Psoas muscle (tissue), 8 donors: Measurements from ENCODE around the gene TAF13. TPM values are rescaled to one million over a fixed set of nuclear protein-coding genes. Genes with fewer than 3 reads are reported as not detected.
A peak's percentile ranks its signal among the peaks of the same experiment; 100 is the strongest.
"Not testable (repeated sequence)": the region's sequence is repeated elsewhere in the genome, so short reads cannot be mapped to it uniquely, and the experiment has no call there.

Experiments used
- ATAC-seq, 4 donors: fragments of 200-7000 bp; cut with Tn5 transposase; one replicate each; pipeline ENCODE4 v1.9.1; 2020; ENCODE audit warnings: moderate library complexity in 3 of 4, mild to moderate bottlenecking in 2 of 4
- DNase-seq, 2 donors: peaks; one replicate each; pipeline ENCODE4 v3.0.0-alpha.2; 2020
- H3K27ac ChIP-seq: fragments of 200-600 bp; one replicate; pipeline ENCODE4 v1.8.0; 2022
- H3K27me3 ChIP-seq, 3 donors: fragments of 200-600 bp in 1 of 3; one replicate each; pipeline versions ENCODE4 v1.6.1 to v1.8.0; 2013 to 2022; ENCODE audit warnings: low read length in 2 of 3, mild to moderate bottlenecking in 2 of 3, moderate library complexity in 1 of 3; ENCODE audit not compliant: insufficient read depth in 3 of 3
- H3K36me3 ChIP-seq, 2 donors: fragments of 200-600 bp in 1 of 2; one replicate each; pipeline versions ENCODE4 v1.6.1 to v1.8.0; 2013 to 2022; ENCODE audit warnings: low read depth in 1 of 2, mild to moderate bottlenecking in 1 of 2, moderate library complexity in 1 of 2; ENCODE audit not compliant: insufficient read depth in 1 of 2
- H3K4me1 ChIP-seq: fragments of 200-600 bp; one replicate; pipeline ENCODE4 v1.8.0; 2022
- H3K4me3 ChIP-seq: fragments of 200-600 bp; one replicate; pipeline ENCODE4 v1.8.0; 2022; ENCODE audit warnings: mild to moderate bottlenecking
- H3K9me3 ChIP-seq: fragments of 200-600 bp; one replicate; pipeline ENCODE4 v1.8.0; 2022
- WGBS, 3 donors: extraction: QIAGEN DNeasy Blood & Tissue Kit; methylation state at CpG; one replicate each; pipeline versions ENCODE4 v1.1.6 to v1.1.7; 2013; 5-methylcytosine and 5-hydroxymethylcytosine counted together
- intact Hi-C, 2 donors: fragments of 100-400 bp; cut with DNase I; formaldehyde crosslinking; loops; one replicate each; pipeline versions ENCODE4 v1.11.0 to v1.14.2; 2022
- polyA plus RNA-seq, 3 donors: library from polyadenylated mRNA; stranded (reverse); fragments of 200-250 nt; gene quantifications; one replicate each; pipeline ENCODE4 v1.2.3, GENCODE V29; 2013
- total RNA-seq, 4 donors: library from RNA; stranded (reverse); fragmentation: NEBNext Ultra II Directional in 2 of 4; extraction: Animal tissue kit (Norgen Biotek cat#: 25700) in 2 of 4; gene quantifications; one replicate each; pipeline versions ENCODE4 v1.2.1 to v1.2.4, GENCODE V29; 2021 to 2023
- TF ChIP-seq, protein P1 (sequence below): fragments of 200-600 bp; IDR thresholded peaks from one replicate; pipeline ENCODE4 v1.8.0; 2022; ENCODE audit warnings: antibody characterized with exemption
- donor health status: healthy with polysubstance abuse.
- donor health status: DM: no; HTN: no; CAD: no; lungs with moderate emphysema.
- donor health status: Bipolar disorder and iron deficiency.
- donor health status: healthy.
- donor health status: DM: yes; HTN: yes; CAD: no.
- donor health status: DM: no; HTN: no; CAD: no.
- donor health status: DM: no; HTN: no; CAD: no.
- donor health status: DM: yes; HTN: yes; CAD: no.

The TAF13 gene
- total and polyA plus RNA-seq, 7 donors: 61.5 to 228 (median 77.0) TPM

DNA sequence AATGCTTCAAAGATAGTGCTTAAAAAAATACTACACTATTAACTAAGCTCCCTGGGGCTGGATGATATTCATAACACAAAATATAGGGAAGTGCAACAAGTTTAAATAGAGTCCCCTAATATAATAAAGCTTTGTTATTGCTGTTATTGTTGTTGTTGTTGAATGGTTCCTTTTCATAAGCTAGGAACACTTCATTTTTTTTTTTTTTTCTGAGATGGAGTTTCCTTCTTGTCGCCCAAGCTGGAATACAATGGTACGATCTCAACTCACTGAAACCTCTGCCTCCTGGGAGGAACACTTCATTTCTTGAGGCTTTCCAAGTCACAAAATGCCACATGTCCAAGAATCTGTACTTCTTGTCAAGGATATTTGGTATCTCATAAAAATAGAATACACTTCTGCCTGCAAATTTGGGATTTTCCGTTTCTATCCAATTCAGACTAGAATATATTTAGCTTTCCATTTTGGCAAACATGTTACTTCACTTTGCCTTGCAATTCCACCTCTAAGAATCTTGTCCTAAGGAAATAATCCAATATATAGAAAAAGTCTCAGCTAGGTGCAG lies 55.0 kb downstream of the TAF13 start:
- Histone ChIP-seq H3K27me3 (no peaks in the 10 kb centered on the region), H3K9me3 (peaks cover 5% of the 10 kb centered on the region), H3K27ac (no peak overlapping the region), H3K36me3 (peaks cover 0 to 16% of the 10 kb centered on the region in 2 donors), H3K4me1 (no peaks in the 10 kb centered on the region), H3K4me3 (no peak overlapping the region)
- ATAC-seq (no peak), DNase-seq (no peak)
- intact Hi-C loops: no loop called here
- TF ChIP-seq, protein P1, sequence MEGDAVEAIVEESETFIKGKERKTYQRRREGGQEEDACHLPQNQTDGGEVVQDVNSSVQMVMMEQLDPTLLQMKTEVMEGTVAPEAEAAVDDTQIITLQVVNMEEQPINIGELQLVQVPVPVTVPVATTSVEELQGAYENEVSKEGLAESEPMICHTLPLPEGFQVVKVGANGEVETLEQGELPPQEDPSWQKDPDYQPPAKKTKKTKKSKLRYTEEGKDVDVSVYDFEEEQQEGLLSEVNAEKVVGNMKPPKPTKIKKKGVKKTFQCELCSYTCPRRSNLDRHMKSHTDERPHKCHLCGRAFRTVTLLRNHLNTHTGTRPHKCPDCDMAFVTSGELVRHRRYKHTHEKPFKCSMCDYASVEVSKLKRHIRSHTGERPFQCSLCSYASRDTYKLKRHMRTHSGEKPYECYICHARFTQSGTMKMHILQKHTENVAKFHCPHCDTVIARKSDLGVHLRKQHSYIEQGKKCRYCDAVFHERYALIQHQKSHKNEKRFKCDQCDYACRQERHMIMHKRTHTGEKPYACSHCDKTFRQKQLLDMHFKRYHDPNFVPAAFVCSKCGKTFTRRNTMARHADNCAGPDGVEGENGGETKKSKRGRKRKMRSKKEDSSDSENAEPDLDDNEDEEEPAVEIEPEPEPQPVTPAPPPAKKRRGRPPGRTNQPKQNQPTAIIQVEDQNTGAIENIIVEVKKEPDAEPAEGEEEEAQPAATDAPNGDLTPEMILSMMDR: no peak
- 64 to 75% (median 72%) methylated on average over 3 of the region's 3 CpGs for WGBS, 3 donors

DNA sequence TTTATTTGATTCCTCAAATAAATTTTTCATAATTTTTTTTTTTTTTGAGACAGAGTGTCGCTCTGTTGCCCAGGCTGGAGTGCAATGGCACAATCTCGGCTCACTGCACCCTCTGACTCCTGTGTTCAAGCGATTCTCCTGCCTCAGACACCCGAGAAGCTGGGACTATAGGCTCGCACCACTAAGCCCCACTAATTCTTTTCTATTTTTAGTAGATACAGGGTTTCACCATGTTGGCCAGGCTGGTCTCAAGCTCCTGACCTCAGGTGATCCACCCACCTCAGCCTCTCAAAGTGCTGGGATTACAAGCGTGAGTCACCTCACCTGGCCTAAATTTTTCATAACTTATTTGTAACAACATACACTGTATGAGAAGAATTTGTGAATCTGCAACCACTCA lies 58.1 kb downstream of the TAF13 start:
- intact Hi-C loops, DNase-seq, H3K4me3 ChIP-seq, H3K27me3 ChIP-seq, H3K9me3 ChIP-seq, H3K27ac ChIP-seq, H3K4me1 ChIP-seq: not testable (repeated sequence)
- peaks cover 0 to 34% of the 10 kb centered on the region in 2 donors for H3K36me3 ChIP-seq
- WGBS, 3 donors: 37 to 63% (median 43%) methylated on average over 6 of the region's 6 CpGs
- ATAC-seq: peak; percentile 60 to 75 (median 67)

DNA sequence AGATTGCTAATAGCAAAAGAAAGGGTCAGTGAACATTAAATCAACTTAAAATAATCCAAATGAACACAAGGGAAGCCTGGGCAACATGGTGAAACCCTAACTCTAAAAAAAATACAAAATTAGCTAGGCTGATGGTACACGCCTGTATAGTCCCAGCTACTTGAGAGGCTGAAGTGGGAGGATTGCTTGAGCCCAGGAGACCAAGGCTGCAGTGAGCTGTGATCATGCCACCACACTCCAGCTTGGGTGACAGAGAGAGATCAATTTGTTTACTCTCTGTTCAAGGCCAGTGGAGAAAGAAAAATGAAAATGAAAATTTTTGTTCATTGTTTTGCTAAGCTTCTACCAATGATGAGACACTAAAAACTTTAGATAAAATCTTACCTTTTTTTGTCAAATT lies 58.7 kb downstream of the TAF13 start:
- intact Hi-C loops: no loop called here
- Histone ChIP-seq H3K27me3 (no peaks in the 10 kb centered on the region), H3K27ac (no peak overlapping the region), H3K4me3 (no peak overlapping the region), H3K4me1 (no peaks in the 10 kb centered on the region), H3K36me3 (peaks cover 0 to 38% of the 10 kb centered on the region in 2 donors), H3K9me3 (peaks cover 5% of the 10 kb centered on the region)
- ATAC-seq: no peak
- no peak for DNase-seq
- TF ChIP-seq, protein P1: no peak
- WGBS, 3 donors: 96 to 100% (median 98%) methylated on average over 1 of the region's 1 CpG

Other genes with a start within 250 kb of the TAF13 start
- 1 to 10 TPM in 2 of 4 donors, under 1 TPM in 2; 0.47 to 2.1 (median 0.91) TPM for gene AKNAD1, start 218.9 kb downstream of the TAF13 start, total RNA-seq
- 1 to 10 TPM in 1 of 3 donors, under 1 TPM in 2; 0.14 to 1.1 (median 0.51) TPM for gene AKNAD1, start 218.9 kb downstream of the TAF13 start, polyA plus RNA-seq
- 10 to 100 TPM; 26.4 to 84.0 (median 55.9) TPM for gene GPSM2, start 199.0 kb downstream of the TAF13 start, total RNA-seq
- 10 to 100 TPM in 2 of 3 donors, 1 to 10 TPM in 1; 3.5 to 36.0 (median 17.5) TPM for gene GPSM2, start 199.0 kb downstream of the TAF13 start, polyA plus RNA-seq
- 10 to 100 TPM; 23.3 to 36.2 (median 30.0) TPM for gene CLCC1, start 112.5 kb downstream of the TAF13 start, total RNA-seq
- 10 to 100 TPM; 13.1 to 27.1 (median 13.6) TPM for gene CLCC1, start 112.5 kb downstream of the TAF13 start, polyA plus RNA-seq
- gene WDR47, start 33.9 kb downstream of the TAF13 start, total RNA-seq: 10 to 100 TPM; 13.9 to 16.3 (median 14.9) TPM
- gene WDR47, start 33.9 kb downstream of the TAF13 start, polyA plus RNA-seq: 10 to 100 TPM in 1 of 3 donors, 1 to 10 TPM in 2; 5.7 to 19.6 (median 7.4) TPM
- gene TMEM167B, start 14.8 kb upstream of the TAF13 start, total RNA-seq: 10 to 100 TPM; 27.2 to 56.0 (median 34.0) TPM
- 10 to 100 TPM; 19.8 to 39.1 (median 20.2) TPM for gene TMEM167B, start 14.8 kb upstream of the TAF13 start, polyA plus RNA-seq
- gene ELAPOR1, start 38.1 kb upstream of the TAF13 start, total RNA-seq: under 1 TPM; 0.11 to 0.46 (median 0.32) TPM
- gene ELAPOR1, start 38.1 kb upstream of the TAF13 start, polyA plus RNA-seq: under 1 TPM in 2 of 3 donors, not detected in 1; 0.03 to 0.05 TPM
- gene SARS1, start 137.9 kb upstream of the TAF13 start, total RNA-seq: 100 to 1,000 TPM in 2 of 4 donors, 10 to 100 TPM in 2; 76.4 to 155 (median 123) TPM
- 100 to 1,000 TPM; 105 to 150 (median 150) TPM for gene SARS1, start 137.9 kb upstream of the TAF13 start, polyA plus RNA-seq
- 10 to 100 TPM in 2 of 4 donors, 1 to 10 TPM in 2; 5.7 to 12.5 (median 10.6) TPM for gene CELSR2, start 173.5 kb upstream of the TAF13 start, total RNA-seq
- gene CELSR2, start 173.5 kb upstream of the TAF13 start, polyA plus RNA-seq: 1 to 10 TPM in 2 of 3 donors, under 1 TPM in 1; 0.69 to 6.9 (median 3.7) TPM
- gene PSRC1, start 207.1 kb upstream of the TAF13 start, total RNA-seq: 1 to 10 TPM in 1 of 4 donors, under 1 TPM in 3; 0.54 to 1.7 (median 0.57) TPM
- gene PSRC1, start 207.1 kb upstream of the TAF13 start, polyA plus RNA-seq: 1 to 10 TPM in 2 of 3 donors, under 1 TPM in 1; 0.14 to 2.0 (median 1.3) TPM
- gene MYBPHL, start 231.0 kb upstream of the TAF13 start, total RNA-seq: 1 to 10 TPM in 2 of 4 donors, under 1 TPM in 2; 0.57 to 2.2 (median 1.3) TPM
- gene MYBPHL, start 231.0 kb upstream of the TAF13 start, polyA plus RNA-seq: under 1 TPM in 2 of 3 donors, not detected in 1; 0.17 to 0.55 TPM